ENCODE measurements around the gene CNOT2. TPM values are rescaled to one million over a fixed set of nuclear protein-coding genes. Genes with fewer than 3 reads are reported as not detected.
A peak's percentile ranks its signal among the peaks of the same experiment; 100 is the strongest.
"Not testable (repeated sequence)": the region's sequence is repeated elsewhere in the genome, so short reads cannot be mapped to it uniquely, and the experiment has no call there.

The CNOT2 gene
- total RNA-seq, 3 donors from 2014 or later: 60.4 to 66.5 (median 64.3) TPM

DNA sequence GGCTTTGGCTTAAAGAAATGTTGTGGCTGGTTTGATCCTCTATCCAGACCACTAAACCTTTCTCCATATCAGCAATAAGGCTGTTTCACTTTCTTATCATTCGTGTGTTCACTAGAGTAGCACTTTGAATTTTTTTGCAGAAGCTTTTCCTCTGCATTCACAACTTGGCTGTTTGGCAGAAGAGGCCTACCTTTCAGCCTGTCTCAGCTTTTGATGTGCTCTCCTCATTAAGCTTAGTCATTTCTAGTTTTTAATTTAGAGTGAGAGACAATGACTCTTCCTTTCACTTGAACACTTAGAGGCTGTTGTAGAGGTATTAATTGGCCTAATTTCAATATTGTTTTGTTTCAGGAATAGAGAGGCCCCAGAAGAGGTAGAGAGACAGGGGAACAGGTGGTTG lies 136.6 kb downstream of the CNOT2 start:
- Mint-ChIP-seq H3K36me3 (ENCODE audit: insufficient read depth) (peaks cover 2% of the 10 kb centered on the region), H3K4me3 (no peak overlapping the region), H3K27me3 (ENCODE audit: low read depth) (no peaks in the 10 kb centered on the region), H3K4me1 (ENCODE audit: low read depth) (no peaks in the 10 kb centered on the region), H3K9me3 (peaks cover 4% of the 10 kb centered on the region)
- ATAC-seq: peak; percentile 89 to 91
- no peak for DNase-seq

GRCh38 chr12:70383484-70383883 lies 140.3 kb downstream of the CNOT2 start:
- ATAC-seq (no peak), DNase-seq (no peak)
- Mint-ChIP-seq H3K27me3 (ENCODE audit: low read depth) (no peaks in the 10 kb centered on the region), H3K4me1 (ENCODE audit: low read depth) (no peaks in the 10 kb centered on the region), H3K9me3 (peaks cover 7% of the 10 kb centered on the region), H3K4me3 (no peak overlapping the region), H3K36me3 (ENCODE audit: insufficient read depth) (peaks cover 2% of the 10 kb centered on the region)

DNA sequence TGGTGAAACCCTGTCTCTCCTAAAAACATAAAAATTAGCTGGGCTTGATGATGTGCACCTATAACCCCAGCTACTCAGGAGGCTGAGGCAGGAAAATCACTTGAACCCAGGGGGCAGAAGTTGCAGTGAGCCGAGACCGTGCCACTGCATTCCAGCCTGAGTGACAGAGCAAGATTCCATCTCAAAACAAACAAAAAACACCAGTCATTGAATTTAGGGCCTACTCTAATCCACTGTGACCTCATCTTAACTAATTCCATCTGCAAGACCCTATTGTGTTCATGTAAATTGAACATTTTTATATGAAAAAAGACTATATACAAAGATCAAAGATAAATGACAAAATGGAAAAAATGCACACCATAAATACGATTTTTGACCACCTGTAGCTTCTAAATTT lies 140.7 kb downstream of the CNOT2 start:
- DNase-seq (no peak), ATAC-seq (no peak)
- peaks cover 7% of the 10 kb centered on the region for H3K9me3 Mint-ChIP-seq
- H3K4me1 Mint-ChIP-seq (ENCODE audit: low read depth): no peaks in the 10 kb centered on the region
- no peak overlapping the region for H3K4me3 Mint-ChIP-seq
- H3K27me3 Mint-ChIP-seq (ENCODE audit: low read depth): no peaks in the 10 kb centered on the region
- peaks cover 2% of the 10 kb centered on the region for H3K36me3 Mint-ChIP-seq (ENCODE audit: insufficient read depth)

- no peaks in the 10 kb centered on the region for H3K27me3 Mint-ChIP-seq (ENCODE audit: low read depth)
Observed at GRCh38 chr12:70386771-70387170, 143.5 kb downstream of the CNOT2 start.

GRCh38 chr12:70389678-70390077 lies 146.4 kb downstream of the CNOT2 start:
- Mint-ChIP-seq H3K27me3 (ENCODE audit: low read depth) (no peaks in the 10 kb centered on the region), H3K9me3 (peaks cover 3% of the 10 kb centered on the region), H3K36me3 (ENCODE audit: insufficient read depth) (no peaks in the 10 kb centered on the region), H3K4me1 (ENCODE audit: low read depth) (no peaks in the 10 kb centered on the region), H3K4me3 (no peak overlapping the region)
- no peak for DNase-seq
- ATAC-seq: no peak

More at GRCh38 chr12:70386771-70387170, 143.5 kb downstream of the CNOT2 start:
- Mint-ChIP-seq H3K36me3 (ENCODE audit: insufficient read depth) (no peaks in the 10 kb centered on the region), H3K4me3 (no peak overlapping the region), H3K9me3 (peaks cover 3% of the 10 kb centered on the region), H3K4me1 (ENCODE audit: low read depth) (no peaks in the 10 kb centered on the region)
- DNase-seq (no peak), ATAC-seq (no peak)

DNA sequence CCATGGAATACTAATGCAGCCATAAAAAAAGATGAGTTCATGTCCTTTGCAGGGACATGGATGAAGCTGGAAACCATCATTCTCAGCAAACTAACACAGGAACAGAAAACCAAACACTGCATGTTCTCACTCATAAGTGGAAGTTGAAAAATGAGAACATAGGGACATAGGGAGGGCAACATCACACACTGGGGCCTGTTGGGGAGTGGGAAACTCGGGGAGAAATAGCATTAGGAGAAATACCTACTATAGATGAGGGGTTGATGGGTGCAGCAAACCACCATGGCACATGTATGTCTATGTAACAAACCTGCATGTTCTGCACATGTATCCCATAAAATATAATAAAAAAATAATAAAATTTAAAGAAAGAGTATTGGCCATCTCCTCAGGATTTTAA lies 149.4 kb downstream of the CNOT2 start:
- ATAC-seq; H3K4me1 Mint-ChIP-seq (ENCODE audit: low read depth); H3K4me3 Mint-ChIP-seq; H3K27me3 Mint-ChIP-seq (ENCODE audit: low read depth); H3K36me3 Mint-ChIP-seq (ENCODE audit: insufficient read depth); H3K9me3 Mint-ChIP-seq; DNase-seq: not testable (repeated sequence)

- ATAC-seq: no peak
- Mint-ChIP-seq H3K4me1 (ENCODE audit: low read depth) (no peaks in the 10 kb centered on the region), H3K27me3 (ENCODE audit: low read depth) (no peaks in the 10 kb centered on the region), H3K9me3 (no peaks in the 10 kb centered on the region), H3K36me3 (ENCODE audit: insufficient read depth) (no peaks in the 10 kb centered on the region), H3K4me3 (no peak overlapping the region)
- DNase-seq: no peak
Observed at GRCh38 chr12:70393787-70394499, 150.7 kb downstream of the CNOT2 start.

GRCh38 chr12:70398002-70398401 lies 154.8 kb downstream of the CNOT2 start:
- DNase-seq: no peak

GRCh38 chr12:70398862-70399261 lies 155.6 kb downstream of the CNOT2 start:
- H3K4me3 Mint-ChIP-seq: no peak overlapping the region
- no peaks in the 10 kb centered on the region for H3K4me1 Mint-ChIP-seq (ENCODE audit: low read depth)
- no peak for DNase-seq
- no peaks in the 10 kb centered on the region for H3K27me3 Mint-ChIP-seq (ENCODE audit: low read depth)
- ATAC-seq: no peak
- H3K9me3 Mint-ChIP-seq: no peaks in the 10 kb centered on the region
- H3K36me3 Mint-ChIP-seq (ENCODE audit: insufficient read depth): peaks cover 9% of the 10 kb centered on the region

More at GRCh38 chr12:70398002-70398401, 154.8 kb downstream of the CNOT2 start:
- Mint-ChIP-seq H3K27me3 (ENCODE audit: low read depth) (no peaks in the 10 kb centered on the region), H3K4me3 (no peak overlapping the region), H3K4me1 (ENCODE audit: low read depth) (no peaks in the 10 kb centered on the region), H3K9me3 (no peaks in the 10 kb centered on the region), H3K36me3 (ENCODE audit: insufficient read depth) (peaks cover 9% of the 10 kb centered on the region)
- no peak for ATAC-seq

DNA sequence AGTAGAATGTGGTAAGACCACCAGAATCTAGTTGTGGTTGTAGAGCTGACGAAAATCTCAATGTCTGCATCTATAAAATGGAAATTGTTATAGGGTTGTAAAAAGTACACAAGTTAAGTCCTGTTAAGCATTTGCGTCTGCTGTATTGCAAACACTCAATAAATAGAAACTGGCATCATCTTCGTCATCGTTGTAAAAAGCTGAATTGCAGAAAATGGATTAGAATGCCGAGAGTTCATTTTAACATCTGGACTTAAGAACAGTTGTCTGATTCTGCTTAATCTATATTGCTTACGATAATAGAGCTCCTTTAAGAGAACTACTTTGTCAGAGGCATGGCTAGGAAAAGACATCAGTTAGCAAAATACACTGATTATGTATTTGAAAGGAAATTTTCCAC lies 156.1 kb downstream of the CNOT2 start:
- Mint-ChIP-seq H3K27me3 (ENCODE audit: low read depth) (no peaks in the 10 kb centered on the region), H3K4me1 (ENCODE audit: low read depth) (no peaks in the 10 kb centered on the region), H3K36me3 (ENCODE audit: insufficient read depth) (peaks cover 9% of the 10 kb centered on the region), H3K9me3 (no peaks in the 10 kb centered on the region), H3K4me3 (no peak overlapping the region)
- DNase-seq (no peak), ATAC-seq (no peak)

DNA sequence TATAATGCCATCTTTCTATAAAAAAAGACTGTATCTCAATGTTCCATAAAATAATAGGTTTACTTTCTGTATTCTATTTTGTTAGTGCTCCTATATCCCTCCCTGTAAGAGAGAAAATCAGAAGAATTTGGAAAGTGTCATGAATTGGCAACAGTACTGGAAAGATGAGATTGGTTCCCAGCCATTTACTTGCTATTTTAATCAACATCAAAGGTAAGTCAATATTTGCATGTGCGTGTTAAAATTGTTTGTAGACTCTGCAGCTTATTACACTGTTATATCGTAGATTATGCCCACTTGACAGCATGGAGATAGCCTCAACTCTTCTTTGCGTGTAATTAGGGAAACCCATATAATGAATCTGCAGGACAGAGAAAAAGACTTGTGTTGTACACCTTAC lies 156.9 kb downstream of the CNOT2 start:
- Mint-ChIP-seq H3K4me1 (ENCODE audit: low read depth) (no peaks in the 10 kb centered on the region), H3K36me3 (ENCODE audit: insufficient read depth) (peaks cover 12% of the 10 kb centered on the region), H3K27me3 (ENCODE audit: low read depth) (no peaks in the 10 kb centered on the region), H3K9me3 (no peaks in the 10 kb centered on the region), H3K4me3 (no peak overlapping the region)
- ATAC-seq (no peak), DNase-seq (no peak)

DNA sequence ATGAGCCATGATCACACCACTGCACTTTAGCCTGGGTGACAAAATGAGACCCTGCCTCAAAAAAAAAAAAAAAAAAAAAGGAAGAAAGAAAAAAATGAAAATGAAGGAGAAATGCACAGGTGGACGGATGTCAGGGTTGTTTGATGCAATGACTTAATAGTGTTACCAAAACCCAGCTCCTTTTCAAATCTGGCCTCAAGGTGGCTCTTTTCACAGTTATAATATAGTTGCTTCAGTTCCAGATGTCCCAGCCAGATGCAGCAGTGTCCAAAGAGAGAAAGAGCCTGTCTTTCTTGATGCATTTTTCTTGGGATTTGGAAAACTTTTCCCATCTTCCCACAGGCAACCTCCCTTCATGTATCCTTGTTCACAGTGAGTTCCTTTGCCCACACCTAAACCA lies 159.4 kb downstream of the CNOT2 start:
- ATAC-seq: no peak
- Mint-ChIP-seq H3K27me3 (ENCODE audit: low read depth) (no peaks in the 10 kb centered on the region), H3K36me3 (ENCODE audit: insufficient read depth) (peaks cover 12% of the 10 kb centered on the region), H3K4me3 (no peak overlapping the region), H3K4me1 (ENCODE audit: low read depth) (no peaks in the 10 kb centered on the region), H3K9me3 (no peaks in the 10 kb centered on the region)
- DNase-seq: no peak

- H3K36me3 Mint-ChIP-seq (ENCODE audit: insufficient read depth): peaks cover 12% of the 10 kb centered on the region
- H3K9me3 Mint-ChIP-seq: no peaks in the 10 kb centered on the region
- ATAC-seq (no peak), DNase-seq (no peak)
- H3K4me1 Mint-ChIP-seq (ENCODE audit: low read depth): no peaks in the 10 kb centered on the region
- H3K4me3 Mint-ChIP-seq: no peak overlapping the region
- H3K27me3 Mint-ChIP-seq (ENCODE audit: low read depth): no peaks in the 10 kb centered on the region
Observed at GRCh38 chr12:70403826-70404225, 160.6 kb downstream of the CNOT2 start.

All from activated T-cell treated with anti-CD3 and anti-CD28 coated beads, Interleukin-2, amount 50 U/mL, for 4 hours (primary cell).